Effector memory CD8-positive, alpha-beta T cell (primary cell): ENCODE measurements around the gene SIGLECL1.
A peak's percentile ranks its signal among the peaks of the same experiment; 100 is the strongest.

Source experiments
- ATAC-seq: fragments of 150-1000 bp; cut with Tn5 transposase; replicated peaks from 2 replicates; pipeline ENCODE4 v1.10.0; 2021; ENCODE audit warnings: mild to moderate bottlenecking, moderate library complexity
- DNase-seq, 3 experiments: peaks; one replicate each; pipeline ENCODE4 v3.0.0; 2021
- H3K27ac Mint-ChIP-seq, 2 donors: one replicate each; pipeline ENCODE4 v1.8.0; 2022; ENCODE audit warnings: mild to moderate bottlenecking in 2 of 2, mixed read lengths in 2 of 2, moderate library complexity in 2 of 2
- H3K27me3 Mint-ChIP-seq, 2 donors: one replicate each; pipeline ENCODE4 v1.8.0; 2022; ENCODE audit warnings: mixed read lengths in 2 of 2
- H3K36me3 Mint-ChIP-seq: one replicate; pipeline ENCODE4 v1.8.0; 2022; ENCODE audit warnings: mild to moderate bottlenecking, moderate library complexity, mixed read lengths; ENCODE audit not compliant: insufficient read depth
- H3K4me1 Mint-ChIP-seq, 2 donors: one replicate each; pipeline ENCODE4 v1.8.0; 2022; ENCODE audit warnings: low read depth in 2 of 2, mixed read lengths in 2 of 2
- H3K4me3 Mint-ChIP-seq, 2 donors: one replicate each; pipeline ENCODE4 v1.8.0; 2022; ENCODE audit warnings: mild to moderate bottlenecking in 2 of 2, mixed read lengths in 2 of 2, moderate library complexity in 2 of 2
- H3K9me3 Mint-ChIP-seq, 2 donors: one replicate each; pipeline ENCODE4 v1.8.0; 2022; ENCODE audit warnings: mixed read lengths in 2 of 2

SIGLECL1 gene

DNA sequence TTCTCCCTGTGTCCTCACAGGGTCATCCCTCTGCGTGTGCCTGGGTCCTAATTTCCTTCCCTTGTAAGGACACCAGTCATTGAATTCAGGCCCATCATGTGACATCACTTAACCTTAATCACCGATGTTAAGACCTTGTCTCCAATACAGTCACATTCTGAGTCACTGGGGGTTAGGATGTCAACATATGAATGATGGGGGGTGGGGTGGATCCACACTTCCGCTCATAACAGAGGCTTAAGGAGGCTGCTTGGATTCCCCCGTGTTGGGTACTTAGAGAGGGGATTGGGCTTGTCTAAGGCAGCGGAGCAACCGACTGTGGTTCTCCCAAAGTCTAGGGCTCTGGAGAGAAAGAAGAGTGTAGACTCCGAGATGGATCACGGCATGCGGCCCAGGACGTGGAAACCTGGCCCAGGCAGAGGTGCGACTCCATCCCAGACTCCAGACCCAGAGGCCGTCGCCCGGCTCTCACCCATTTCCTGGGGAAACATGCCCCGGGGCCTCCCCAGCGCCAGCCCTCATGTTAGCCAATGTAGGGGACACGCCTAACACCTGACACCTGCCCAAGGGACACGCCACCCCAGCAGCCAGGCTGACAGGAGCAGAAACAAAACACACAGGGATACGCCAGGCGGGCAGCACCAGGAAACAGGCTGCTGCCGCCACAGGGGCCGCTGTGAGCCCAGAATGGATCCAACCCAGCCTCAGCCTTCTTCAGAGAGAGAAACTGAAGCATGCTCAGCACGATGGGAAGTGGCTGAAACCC lies 43.5 kb downstream of the SIGLECL1 start:
- no peak overlapping the region for H3K27ac Mint-ChIP-seq
- no peak for ATAC-seq
- H3K4me3 Mint-ChIP-seq = no peak overlapping the region
- H3K9me3 Mint-ChIP-seq = no peaks in the 10 kb centered on the region
- no peak for DNase-seq
- no peaks in the 10 kb centered on the region for H3K4me1 Mint-ChIP-seq
- peaks cover 7% of the 10 kb centered on the region for H3K36me3 Mint-ChIP-seq
- peaks cover 43 to 87% of the 10 kb centered on the region in 2 donors for H3K27me3 Mint-ChIP-seq

GRCh38 chr19:51294977-51295375 lies 44.1 kb downstream of the SIGLECL1 start:
- DNase-seq (no peak), ATAC-seq (no peak)
- Mint-ChIP-seq H3K9me3 (no peaks in the 10 kb centered on the region), H3K36me3 (peaks cover 7% of the 10 kb centered on the region), H3K4me1 (no peaks in the 10 kb centered on the region), H3K4me3 (no peak overlapping the region), H3K27ac (no peak overlapping the region), H3K27me3 (peaks cover 43 to 92% of the 10 kb centered on the region in 2 donors)

DNA sequence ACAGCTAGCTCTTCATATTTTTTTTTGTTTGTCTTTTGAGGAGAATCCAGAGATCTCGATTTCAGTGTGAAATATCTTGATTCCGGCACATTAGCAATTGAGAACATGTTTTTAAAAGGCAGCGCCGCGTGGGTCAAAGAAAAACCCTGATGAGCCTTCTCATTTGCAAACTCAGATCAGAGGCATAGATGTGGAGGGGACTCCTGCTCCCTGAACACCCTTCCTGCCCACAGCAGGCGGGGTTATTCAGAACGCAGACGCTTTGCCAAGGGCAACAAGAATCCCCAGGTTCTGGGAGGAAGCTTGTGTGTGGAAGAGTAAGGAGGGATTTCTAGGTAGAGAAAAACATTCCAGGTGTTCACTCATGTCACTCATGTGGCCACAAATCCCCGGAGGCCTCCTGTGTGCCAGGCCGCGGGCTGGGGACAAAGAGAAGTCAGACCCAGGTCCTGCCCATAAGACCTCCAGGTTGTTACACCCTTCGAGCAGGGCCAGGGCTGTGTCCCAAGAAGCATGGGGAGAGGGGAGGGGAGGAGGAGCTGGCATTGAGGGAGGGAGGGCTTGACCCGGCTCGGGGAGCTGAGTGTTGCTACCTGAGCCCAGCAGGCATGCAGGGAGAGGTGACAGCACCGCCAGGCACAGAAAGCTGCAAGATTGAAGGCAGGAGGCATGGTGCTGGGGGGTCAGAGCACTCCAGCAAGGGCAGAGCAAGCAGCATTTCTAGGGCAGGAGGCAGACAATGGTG lies 44.7 kb downstream of the SIGLECL1 start:
- Mint-ChIP-seq H3K4me3 (no peak overlapping the region), H3K4me1 (no peaks in the 10 kb centered on the region), H3K36me3 (peaks cover 7% of the 10 kb centered on the region), H3K27me3 (peaks cover 43 to 92% of the 10 kb centered on the region in 2 donors), H3K27ac (no peak overlapping the region), H3K9me3 (no peaks in the 10 kb centered on the region)
- DNase-seq (no peak), ATAC-seq (no peak)

- H3K27ac Mint-ChIP-seq = peak overlapping the region in 1 of 2 donors; percentile 82
- peaks cover 7% of the 10 kb centered on the region for H3K36me3 Mint-ChIP-seq
- peaks cover 43 to 93% of the 10 kb centered on the region in 2 donors for H3K27me3 Mint-ChIP-seq
- ATAC-seq (no peak), DNase-seq (no peak)
- H3K9me3 Mint-ChIP-seq = no peaks in the 10 kb centered on the region
- no peaks in the 10 kb centered on the region for H3K4me1 Mint-ChIP-seq
- no peak overlapping the region for H3K4me3 Mint-ChIP-seq
Measured at GRCh38 chr19:51296336-51297093, 45.6 kb downstream of the SIGLECL1 start.

DNA sequence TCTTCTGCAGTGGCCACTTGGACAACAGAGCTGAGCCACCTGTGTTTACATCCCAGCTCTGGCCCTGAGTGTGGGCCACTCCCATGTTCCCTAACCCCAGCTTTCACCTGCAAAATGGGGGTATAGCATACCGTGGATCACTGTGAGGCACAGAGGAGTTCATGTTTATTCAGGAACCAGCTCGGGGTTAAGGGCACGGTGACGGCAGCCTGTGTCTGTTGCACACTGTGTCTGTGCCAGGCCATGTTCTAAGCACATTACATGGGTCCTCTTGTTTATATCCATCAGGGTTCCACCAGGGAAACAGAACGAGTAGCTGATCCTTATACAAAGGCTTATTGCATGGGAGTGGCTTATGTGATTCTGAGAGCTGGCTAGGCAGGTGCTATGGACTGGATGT lies 46.5 kb downstream of the SIGLECL1 start:
- DNase-seq (no peak), ATAC-seq (no peak)
- Mint-ChIP-seq H3K27ac (no peak overlapping the region), H3K4me3 (no peak overlapping the region), H3K27me3 (peaks cover 35 to 93% of the 10 kb centered on the region in 2 donors), H3K4me1 (no peaks in the 10 kb centered on the region), H3K36me3 (peaks cover 7% of the 10 kb centered on the region), H3K9me3 (no peaks in the 10 kb centered on the region)

DNA sequence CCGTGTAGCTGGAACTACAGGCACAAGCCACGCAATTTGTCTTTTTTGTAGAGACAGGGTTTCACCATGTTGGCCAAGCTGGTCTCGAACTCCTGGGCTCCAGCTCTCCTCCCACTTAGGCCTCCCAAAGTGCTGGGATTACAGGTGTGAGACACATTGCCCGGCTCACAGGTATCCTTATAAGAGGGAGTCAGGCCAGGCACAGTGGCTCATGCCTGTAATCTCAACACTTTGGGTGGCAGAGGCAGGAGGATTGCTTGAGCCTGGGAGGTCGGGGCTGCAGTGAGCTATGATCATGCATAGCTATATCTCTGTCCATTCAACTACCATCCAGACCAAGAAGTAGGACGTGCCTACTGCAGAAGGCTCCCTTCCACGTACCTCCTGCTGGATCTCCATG lies 50.4 kb downstream of the SIGLECL1 start:
- DNase-seq (no peak), ATAC-seq (no peak)
- H3K4me1 Mint-ChIP-seq = no peaks in the 10 kb centered on the region
- H3K36me3 Mint-ChIP-seq = peaks cover 3% of the 10 kb centered on the region
- no peak overlapping the region for H3K27ac Mint-ChIP-seq
- H3K4me3 Mint-ChIP-seq = no peak overlapping the region
- H3K27me3 Mint-ChIP-seq = peaks cover 17 to 82% of the 10 kb centered on the region in 2 donors
- H3K9me3 Mint-ChIP-seq = peaks cover 0 to 7% of the 10 kb centered on the region in 2 donors

- H3K36me3 Mint-ChIP-seq = peaks cover 3% of the 10 kb centered on the region
- H3K27ac Mint-ChIP-seq = no peak overlapping the region
- ATAC-seq = no peak
- no peaks in the 10 kb centered on the region for H3K4me1 Mint-ChIP-seq
- peaks cover 0 to 19% of the 10 kb centered on the region in 2 donors for H3K9me3 Mint-ChIP-seq
- H3K27me3 Mint-ChIP-seq = peaks cover 47 to 80% of the 10 kb centered on the region in 2 donors
- DNase-seq = no peak
- no peak overlapping the region for H3K4me3 Mint-ChIP-seq
Measured at GRCh38 chr19:51305479-51305878, 54.6 kb downstream of the SIGLECL1 start.

- Mint-ChIP-seq H3K36me3 (peaks cover 3% of the 10 kb centered on the region), H3K4me1 (peaks cover 0 to 5% of the 10 kb centered on the region in 2 donors)
Measured at GRCh38 chr19:51311351-51312257, 60.7 kb downstream of the SIGLECL1 start, which contains the start of gene IGLON5. Gene IGLON5, plus strand, starts transcription at chr19:51311644. Its CDS starts 204 bp downstream, at chr19:51311848.

DNA sequence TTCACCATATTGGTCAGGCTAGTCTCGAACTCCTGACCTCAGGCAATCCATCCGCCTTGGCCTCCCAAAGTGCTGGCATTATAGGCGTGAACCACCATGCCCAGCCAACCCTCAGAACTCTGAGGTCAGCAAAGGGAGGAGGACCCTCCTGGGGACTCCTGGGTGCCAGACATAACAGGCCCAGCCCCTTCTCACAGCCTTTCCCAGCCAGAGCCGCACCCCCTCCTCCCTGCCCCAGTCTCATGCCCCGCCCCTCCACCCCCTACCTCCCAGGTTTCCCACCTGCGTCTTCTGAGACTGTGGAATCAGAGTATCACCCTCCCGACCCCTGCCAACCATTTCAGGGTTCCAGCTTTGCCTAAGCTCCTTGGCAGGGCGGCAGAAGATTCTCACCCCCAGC lies 65.8 kb downstream of the SIGLECL1 start:
- no peaks in the 10 kb centered on the region for H3K36me3 Mint-ChIP-seq
- no peak overlapping the region for H3K4me3 Mint-ChIP-seq
- H3K27ac Mint-ChIP-seq = no peak overlapping the region
- no peaks in the 10 kb centered on the region for H3K9me3 Mint-ChIP-seq
- H3K4me1 Mint-ChIP-seq = peaks cover 0 to 5% of the 10 kb centered on the region in 2 donors
- H3K27me3 Mint-ChIP-seq = peaks cover 22 to 50% of the 10 kb centered on the region in 2 donors
- DNase-seq (no peak), ATAC-seq (no peak)

More at GRCh38 chr19:51311351-51312257, 60.7 kb downstream of the SIGLECL1 start, which contains the start of gene IGLON5:
- H3K4me3 Mint-ChIP-seq = no peak within 1 kb of the TSS
- no peak within 1 kb of the TSS for H3K27ac Mint-ChIP-seq
- peaks cover 55 to 66% of the 10 kb centered on the region in 2 donors for H3K27me3 Mint-ChIP-seq
- no peak for DNase-seq
- ATAC-seq = no peak
- H3K9me3 Mint-ChIP-seq = peaks cover 0 to 10% of the 10 kb centered on the region in 2 donors

- ATAC-seq (no peak), DNase-seq (no peak)
- Mint-ChIP-seq H3K36me3 (no peaks in the 10 kb centered on the region), H3K4me1 (peaks cover 0 to 5% of the 10 kb centered on the region in 2 donors), H3K9me3 (no peaks in the 10 kb centered on the region), H3K27me3 (peaks cover 18 to 51% of the 10 kb centered on the region in 2 donors), H3K27ac (no peak overlapping the region), H3K4me3 (no peak overlapping the region)
Measured at GRCh38 chr19:51317376-51317775, 66.5 kb downstream of the SIGLECL1 start.

DNA sequence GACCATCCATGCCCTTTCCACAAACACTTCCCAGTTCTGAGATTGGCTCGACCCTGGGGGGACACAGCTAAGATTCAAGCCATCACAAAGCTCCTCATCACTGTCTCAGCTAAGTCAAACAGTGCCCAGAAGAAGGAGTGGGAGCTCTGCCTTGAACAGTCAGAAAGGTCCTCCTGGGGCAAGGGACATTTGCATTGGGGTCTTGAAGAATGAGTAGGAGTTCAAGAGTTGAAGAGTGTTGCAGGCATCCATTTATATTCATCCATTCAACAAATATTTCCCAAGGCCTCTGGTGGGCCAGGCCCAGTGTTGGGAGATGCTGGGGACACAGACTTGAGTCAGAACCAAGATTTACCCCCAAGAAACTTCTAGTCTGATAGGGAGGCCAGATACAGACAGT lies 67.1 kb downstream of the SIGLECL1 start:
- no peak overlapping the region for H3K27ac Mint-ChIP-seq
- peaks cover 22 to 51% of the 10 kb centered on the region in 2 donors for H3K27me3 Mint-ChIP-seq
- ATAC-seq (no peak), DNase-seq (no peak)
- no peak overlapping the region for H3K4me3 Mint-ChIP-seq
- no peaks in the 10 kb centered on the region for H3K36me3 Mint-ChIP-seq
- H3K4me1 Mint-ChIP-seq = peaks cover 0 to 5% of the 10 kb centered on the region in 2 donors
- no peaks in the 10 kb centered on the region for H3K9me3 Mint-ChIP-seq
